ENCODE data around the gene NPAS1. TPM values are rescaled to one million over a fixed set of nuclear protein-coding genes. Genes with fewer than 3 reads are reported as not detected.

NPAS1 gene
- total and polyA plus RNA-seq, 2 of the 13 experiments (the other 11 are each of a cell fraction or from before 2014, with no cell fraction given): 0.35 to 2.9 TPM

DNA sequence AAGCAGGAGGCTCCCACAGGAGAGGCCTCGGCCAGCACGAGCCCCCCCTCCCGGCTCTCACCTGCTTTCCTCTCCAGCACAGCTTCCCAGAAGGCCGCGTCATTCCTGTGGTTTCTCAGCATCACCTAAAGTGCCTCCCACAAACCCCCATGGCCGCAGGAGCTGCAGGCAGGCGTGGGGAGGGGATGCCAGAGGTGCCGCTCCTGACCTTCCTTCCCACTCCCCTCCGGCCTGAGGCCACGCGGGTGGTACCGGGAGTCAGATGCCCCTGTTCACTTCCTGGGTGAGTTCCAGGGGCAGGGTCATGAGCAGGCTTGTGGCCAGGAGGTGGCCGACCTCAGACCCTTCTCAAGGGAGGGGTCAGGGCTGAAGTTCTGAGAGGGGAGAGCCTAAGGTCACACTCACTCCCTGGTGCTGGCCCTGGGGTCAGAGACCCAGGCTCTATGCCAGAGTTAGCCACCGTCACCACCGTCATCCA is 14.4 kb upstream of the NPAS1 start (continued):
- TF ChIP-seq ZNF768 (CRISPR knock-in tag; IDR thresholded peaks at IDR 0.05) (peak; percentile 35; the same call in 1 of the 2 replicates), NRL (CRISPR knock-in tag; IDR thresholded peaks at IDR 0.05; ENCODE audit: borderline replicate concordance) (0 out of 2 replicates have a peak, but pooled peaks have one; percentile 41), ZFAT (CRISPR knock-in tag; conservative IDR thresholded peaks at IDR 0.05) (no peak), ZNF280D (CRISPR knock-in tag; IDR thresholded peaks at IDR 0.05) (no peak), ZFX (CRISPR knock-in tag; IDR thresholded peaks at IDR 0.05; ENCODE audit: low read depth) (0 out of 2 replicates have a peak, but pooled peaks have one; percentile 14), AGO1 (IDR thresholded peaks at IDR 0.05; ENCODE audit: low read depth, low read length, poor library complexity, severe bottlenecking) (peak; percentile 31), ZNF33A (CRISPR knock-in tag; IDR thresholded peaks at IDR 0.05; ENCODE audit: borderline replicate concordance) (no peak), ZFP90 (CRISPR knock-in tag; IDR thresholded peaks at IDR 0.05; ENCODE audit: borderline replicate concordance) (no peak), ZNF143 (CRISPR knock-in tag; IDR thresholded peaks at IDR 0.05) (no peak; the same call in 1 of the 2 replicates), TCF12 (IDR thresholded peaks at IDR 0.05) (no peak), TCF12 (CRISPR knock-in tag; IDR thresholded peaks at IDR 0.05) (no peak), ZNF430 (CRISPR knock-in tag; IDR thresholded peaks at IDR 0.05) (no peak), ZBTB7B (CRISPR knock-in tag; IDR thresholded peaks at IDR 0.05) (no peak), MYC (CRISPR knock-in tag; IDR thresholded peaks at IDR 0.05; ENCODE audit: borderline replicate concordance) (0 out of 2 replicates have a peak, but pooled peaks have one; percentile 22), KLF11 (CRISPR knock-in tag; IDR thresholded peaks at IDR 0.05) (0 out of 2 replicates have a peak, but pooled peaks have one; percentile 17), SPEN (CRISPR knock-in tag; IDR thresholded peaks at IDR 0.05; ENCODE audit: low read depth) (no peak), NR2F6 (IDR thresholded peaks at IDR 0.05) (peak; percentile 56), NR2F6 (CRISPR knock-in tag; IDR thresholded peaks at IDR 0.05) (peak; percentile 50; the same call in 1 of the 2 replicates), ETV5 (CRISPR knock-in tag; IDR thresholded peaks at IDR 0.05; ENCODE audit: borderline replicate concordance) (peak; percentile 18; the same call in 1 of the 2 replicates), ZNF652 (CRISPR knock-in tag; IDR thresholded peaks at IDR 0.05; ENCODE audit: borderline replicate concordance, low read depth) (no peak), RAD51 (IDR thresholded peaks at IDR 0.05; ENCODE audit: borderline replicate concordance) (no peak), SMAD9 (CRISPR knock-in tag; IDR thresholded peaks at IDR 0.05) (no peak)
- TF ChIP-seq, protein P1, sequence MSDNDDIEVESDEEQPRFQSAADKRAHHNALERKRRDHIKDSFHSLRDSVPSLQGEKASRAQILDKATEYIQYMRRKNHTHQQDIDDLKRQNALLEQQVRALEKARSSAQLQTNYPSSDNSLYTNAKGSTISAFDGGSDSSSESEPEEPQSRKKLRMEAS (IDR thresholded peaks at IDR 0.05): peak; percentile 13; the same call in 1 of the 2 replicates
- TF ChIP-seq, protein P2, sequence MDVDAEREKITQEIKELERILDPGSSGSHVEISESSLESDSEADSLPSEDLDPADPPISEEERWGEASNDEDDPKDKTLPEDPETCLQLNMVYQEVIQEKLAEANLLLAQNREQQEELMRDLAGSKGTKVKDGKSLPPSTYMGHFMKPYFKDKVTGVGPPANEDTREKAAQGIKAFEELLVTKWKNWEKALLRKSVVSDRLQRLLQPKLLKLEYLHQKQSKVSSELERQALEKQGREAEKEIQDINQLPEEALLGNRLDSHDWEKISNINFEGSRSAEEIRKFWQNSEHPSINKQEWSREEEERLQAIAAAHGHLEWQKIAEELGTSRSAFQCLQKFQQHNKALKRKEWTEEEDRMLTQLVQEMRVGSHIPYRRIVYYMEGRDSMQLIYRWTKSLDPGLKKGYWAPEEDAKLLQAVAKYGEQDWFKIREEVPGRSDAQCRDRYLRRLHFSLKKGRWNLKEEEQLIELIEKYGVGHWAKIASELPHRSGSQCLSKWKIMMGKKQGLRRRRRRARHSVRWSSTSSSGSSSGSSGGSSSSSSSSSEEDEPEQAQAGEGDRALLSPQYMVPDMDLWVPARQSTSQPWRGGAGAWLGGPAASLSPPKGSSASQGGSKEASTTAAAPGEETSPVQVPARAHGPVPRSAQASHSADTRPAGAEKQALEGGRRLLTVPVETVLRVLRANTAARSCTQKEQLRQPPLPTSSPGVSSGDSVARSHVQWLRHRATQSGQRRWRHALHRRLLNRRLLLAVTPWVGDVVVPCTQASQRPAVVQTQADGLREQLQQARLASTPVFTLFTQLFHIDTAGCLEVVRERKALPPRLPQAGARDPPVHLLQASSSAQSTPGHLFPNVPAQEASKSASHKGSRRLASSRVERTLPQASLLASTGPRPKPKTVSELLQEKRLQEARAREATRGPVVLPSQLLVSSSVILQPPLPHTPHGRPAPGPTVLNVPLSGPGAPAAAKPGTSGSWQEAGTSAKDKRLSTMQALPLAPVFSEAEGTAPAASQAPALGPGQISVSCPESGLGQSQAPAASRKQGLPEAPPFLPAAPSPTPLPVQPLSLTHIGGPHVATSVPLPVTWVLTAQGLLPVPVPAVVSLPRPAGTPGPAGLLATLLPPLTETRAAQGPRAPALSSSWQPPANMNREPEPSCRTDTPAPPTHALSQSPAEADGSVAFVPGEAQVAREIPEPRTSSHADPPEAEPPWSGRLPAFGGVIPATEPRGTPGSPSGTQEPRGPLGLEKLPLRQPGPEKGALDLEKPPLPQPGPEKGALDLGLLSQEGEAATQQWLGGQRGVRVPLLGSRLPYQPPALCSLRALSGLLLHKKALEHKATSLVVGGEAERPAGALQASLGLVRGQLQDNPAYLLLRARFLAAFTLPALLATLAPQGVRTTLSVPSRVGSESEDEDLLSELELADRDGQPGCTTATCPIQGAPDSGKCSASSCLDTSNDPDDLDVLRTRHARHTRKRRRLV (CRISPR knock-in tag; IDR thresholded peaks at IDR 0.05): 0 out of 2 replicates have a peak, but pooled peaks have one; percentile 44
